OCI-LY1 (cell line): ENCODE data around the gene TFEB.

Source experiments
- CTCF ChIP-seq: fragments of 200-600 bp; sonication (generic), shearing (Covaris generic); IDR thresholded peaks from 2 replicates; pipeline ENCODE4 v1.5.1; 2017; ENCODE audit warnings: mild to moderate bottlenecking, antibody characterized with exemption, low read length, moderate library complexity, mixed read lengths
- EZH2 ChIP-seq: fragments of 200-600 bp; sonication (generic), shearing (Covaris generic); IDR thresholded peaks from 2 replicates; pipeline ENCODE4 v1.8.0; 2017; ENCODE audit warnings: borderline replicate concordance, mixed run types, mild to moderate bottlenecking, antibody characterized with exemption, low read length, moderate library complexity, mixed read lengths

DNA sequence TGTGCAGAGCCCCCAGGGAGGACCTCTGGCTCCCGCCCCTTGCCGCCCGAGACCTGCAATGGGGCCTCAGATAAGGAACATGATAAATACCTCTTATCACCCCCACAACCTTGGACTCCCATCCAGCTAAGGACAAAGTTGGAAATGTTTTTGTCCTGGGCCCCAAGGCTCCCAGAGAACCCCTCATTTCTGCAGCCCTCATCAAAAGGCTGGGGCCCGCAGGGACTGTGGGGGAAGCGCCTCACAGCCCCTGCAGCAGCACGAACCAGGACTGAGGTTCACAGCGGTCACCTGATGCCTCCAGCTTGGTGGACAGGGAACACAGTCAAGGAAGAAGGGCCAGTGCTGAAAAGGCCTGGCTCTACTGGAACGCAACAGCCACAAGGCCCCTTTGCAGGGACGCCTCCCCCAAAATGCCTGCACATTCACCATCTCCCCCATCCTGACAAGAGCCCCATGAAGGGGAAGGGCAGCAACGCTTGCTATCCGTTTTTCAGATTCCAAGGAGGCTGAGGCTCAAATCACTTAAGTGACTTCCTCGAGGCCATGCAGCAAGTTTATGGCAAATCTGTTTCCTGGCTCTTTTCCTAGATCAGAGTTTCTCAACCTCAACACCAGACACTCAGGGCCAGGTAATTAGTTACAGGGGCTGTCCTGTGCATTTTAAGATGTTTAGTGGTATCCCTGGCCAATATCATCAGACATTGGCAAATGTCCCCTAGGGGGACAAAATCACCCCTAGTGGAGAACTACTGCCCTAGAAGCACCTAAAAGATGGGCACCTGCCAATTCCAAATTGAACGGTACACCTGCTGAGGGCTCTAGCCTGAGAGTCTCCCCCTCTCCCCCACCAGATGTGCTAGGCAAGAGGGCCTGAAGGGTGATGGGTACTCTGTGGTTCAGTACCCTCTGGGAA is 10.6 kb downstream of the TFEB start:
- TF ChIP-seq CTCF (0 out of 2 replicates have a peak, but pooled peaks have one; percentile 8), EZH2 (no peak)
